Measurements from ENCODE around the gene LTBP4.
"Not testable (repeated sequence)": the region's sequence is repeated elsewhere in the genome, so short reads cannot be mapped to it uniquely, and the experiment has no call there.

LTBP4 gene

GRCh38 chr19:40611900-40612698 is 10.9 kb downstream of the LTBP4 start:
- DNase-seq (ENCODE audit: low spot score): no peak

- no peak for DNase-seq (ENCODE audit: low spot score)
These were observed 11.9 kb downstream of the LTBP4 start for GRCh38 chr19:40612831-40613689.

- no peak for DNase-seq (ENCODE audit: low spot score)
These were observed 12.8 kb downstream of the LTBP4 start for GRCh38 chr19:40613690-40614621.

GRCh38 chr19:40614622-40615411 is 13.6 kb downstream of the LTBP4 start:
- DNase-seq (ENCODE audit: low spot score): no peak

GRCh38 chr19:40616178-40616577 is 15.0 kb downstream of the LTBP4 start:
- no peak for DNase-seq (ENCODE audit: low spot score)

- no peak for DNase-seq (ENCODE audit: low spot score)
These were observed 15.8 kb downstream of the LTBP4 start for GRCh38 chr19:40616941-40617340.

GRCh38 chr19:40617961-40618360 is 16.8 kb downstream of the LTBP4 start:
- no peak for DNase-seq (ENCODE audit: low spot score)

- no peak for DNase-seq (ENCODE audit: low spot score)
These were observed 18.4 kb downstream of the LTBP4 start for GRCh38 chr19:40619333-40620160.

GRCh38 chr19:40620161-40620485 is 19.0 kb downstream of the LTBP4 start:
- no peak for DNase-seq (ENCODE audit: low spot score)

GRCh38 chr19:40621283-40621682 is 20.1 kb downstream of the LTBP4 start:
- no peak for DNase-seq (ENCODE audit: low spot score)

GRCh38 chr19:40621966-40622772 is 21.0 kb downstream of the LTBP4 start:
- no peak for DNase-seq (ENCODE audit: low spot score)

GRCh38 chr19:40622773-40623075 is 21.6 kb downstream of the LTBP4 start:
- DNase-seq (ENCODE audit: low spot score): no peak

GRCh38 chr19:40623403-40624251 is 22.5 kb downstream of the LTBP4 start:
- no peak for DNase-seq (ENCODE audit: low spot score)

GRCh38 chr19:40624369-40625153 is 23.4 kb downstream of the LTBP4 start:
- DNase-seq (ENCODE audit: low spot score): not testable (repeated sequence)

- DNase-seq (ENCODE audit: low spot score): no peak
These were observed 24.4 kb downstream of the LTBP4 start for GRCh38 chr19:40625406-40626120.

GRCh38 chr19:40626918-40627317 is 25.7 kb downstream of the LTBP4 start:
- no peak for DNase-seq (ENCODE audit: low spot score)

Measured in pons (tissue), 1 donor.